WTC11 (cell line): ENCODE measurements around the gene ERGIC3.

Source experiments
- CTCF ChIP-seq: fragments of 200-600 bp; IDR thresholded peaks from 2 replicates; pipeline ENCODE4 v1.8.0; 2022; ENCODE audit warnings: antibody characterized with exemption
- STAT6 ChIP-seq: sonication (generic); formaldehyde crosslinking; conservative IDR thresholded peaks from 2 replicates; pipeline ENCODE4 v1.8.1; 2023; ENCODE audit warnings: mild to moderate bottlenecking, low read depth, missing genetic modification reagents, moderate library complexity
- ZNF121 ChIP-seq: sonication (generic); formaldehyde crosslinking; IDR thresholded peaks from 2 replicates; pipeline ENCODE4 v1.8.0; 2023; ENCODE audit warnings: missing genetic modification reagents

GRCh38 chr20:35492352-35492751 lies 49.5 kb upstream of the ERGIC3 start:
- TF ChIP-seq STAT6 (CRISPR knock-in tag), result no peak
- no peak for TF ChIP-seq ZNF121 (CRISPR knock-in tag)
- no peak for TF ChIP-seq CTCF
